GM21360 (cell line): Measurements from ENCODE around the gene CHD3.
"Not testable (repeated sequence)": the region's sequence is repeated elsewhere in the genome, so short reads cannot be mapped to it uniquely, and the experiment has no call there.

Source experiments
- ATAC-seq: cut with Tn5 transposase; IDR thresholded peaks from one replicate; pipeline ENCODE4 v1.9.1; 2021; ENCODE audit warnings: mild to moderate bottlenecking, moderate library complexity; ENCODE audit not compliant: unreplicated experiment

The CHD3 gene

DNA sequence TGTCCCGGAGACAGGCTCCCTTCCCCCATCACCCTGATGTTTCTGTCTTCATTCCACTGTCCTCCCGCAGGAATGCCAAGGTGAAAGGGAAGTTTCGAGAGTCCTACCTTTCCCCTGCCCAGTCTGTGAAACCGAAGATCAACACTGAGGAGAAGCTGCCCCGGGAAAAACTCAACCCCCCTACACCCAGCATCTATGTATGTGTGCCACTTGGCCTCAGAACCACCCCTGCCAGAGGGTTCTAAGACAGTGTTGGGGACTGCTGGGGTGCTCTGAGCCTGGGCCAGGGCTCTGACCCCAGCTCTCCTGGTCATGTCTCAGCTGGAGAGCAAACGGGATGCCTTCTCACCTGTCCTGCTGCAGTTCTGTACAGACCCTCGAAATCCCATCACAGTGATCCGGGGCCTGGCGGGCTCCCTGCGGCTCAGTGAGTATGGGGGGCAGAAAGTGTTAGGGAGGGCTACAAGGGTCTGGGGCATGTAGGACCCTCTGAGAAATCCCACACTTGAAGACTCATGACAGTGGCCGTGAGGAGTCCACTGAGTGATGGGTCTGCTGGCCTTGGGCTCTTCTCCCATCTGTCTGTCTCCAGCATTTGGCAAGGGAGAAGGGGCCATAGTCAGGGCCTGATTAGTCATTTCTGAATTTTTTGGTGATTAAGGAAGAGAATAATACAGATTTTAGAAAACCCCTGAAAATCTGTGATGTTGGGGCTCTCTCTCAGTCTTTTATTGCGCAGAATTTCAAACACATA, 38.7 kb upstream of the CHD3 start:
- ATAC-seq, result no peak

DNA sequence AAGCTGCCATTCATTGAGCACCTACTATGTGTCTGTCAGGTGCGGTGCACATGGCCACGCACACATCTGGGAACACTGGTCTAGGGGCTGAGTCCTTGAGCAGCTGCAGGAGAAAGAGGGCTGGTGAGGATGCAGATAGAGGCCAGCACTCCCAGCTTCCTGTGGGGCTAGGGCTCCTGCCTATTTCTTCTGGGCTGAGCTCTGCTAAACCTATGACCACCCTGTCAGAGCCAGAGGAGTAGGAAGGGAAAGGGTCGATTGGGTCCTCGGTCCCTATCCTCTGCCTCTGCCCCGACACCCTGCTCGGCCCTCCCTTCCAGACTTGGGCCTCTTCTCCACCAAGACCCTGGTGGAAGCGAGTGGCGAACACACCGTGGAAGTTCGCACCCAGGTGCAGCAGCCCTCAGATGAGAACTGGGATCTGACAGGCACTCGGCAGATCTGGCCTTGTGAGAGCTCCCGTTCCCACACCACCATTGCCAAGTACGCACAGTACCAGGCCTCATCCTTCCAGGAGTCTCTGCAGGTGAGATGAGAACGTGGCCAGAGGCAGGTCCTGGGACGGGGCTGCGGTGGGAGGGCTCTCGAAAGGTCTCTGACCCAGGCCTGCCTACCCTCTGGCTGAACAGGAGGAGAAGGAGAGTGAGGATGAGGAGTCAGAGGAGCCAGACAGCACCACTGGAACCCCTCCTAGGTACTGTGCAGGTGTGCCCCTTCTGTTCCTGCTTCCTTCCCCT, 37.7 kb upstream of the CHD3 start:
- ATAC-seq, result no peak

DNA sequence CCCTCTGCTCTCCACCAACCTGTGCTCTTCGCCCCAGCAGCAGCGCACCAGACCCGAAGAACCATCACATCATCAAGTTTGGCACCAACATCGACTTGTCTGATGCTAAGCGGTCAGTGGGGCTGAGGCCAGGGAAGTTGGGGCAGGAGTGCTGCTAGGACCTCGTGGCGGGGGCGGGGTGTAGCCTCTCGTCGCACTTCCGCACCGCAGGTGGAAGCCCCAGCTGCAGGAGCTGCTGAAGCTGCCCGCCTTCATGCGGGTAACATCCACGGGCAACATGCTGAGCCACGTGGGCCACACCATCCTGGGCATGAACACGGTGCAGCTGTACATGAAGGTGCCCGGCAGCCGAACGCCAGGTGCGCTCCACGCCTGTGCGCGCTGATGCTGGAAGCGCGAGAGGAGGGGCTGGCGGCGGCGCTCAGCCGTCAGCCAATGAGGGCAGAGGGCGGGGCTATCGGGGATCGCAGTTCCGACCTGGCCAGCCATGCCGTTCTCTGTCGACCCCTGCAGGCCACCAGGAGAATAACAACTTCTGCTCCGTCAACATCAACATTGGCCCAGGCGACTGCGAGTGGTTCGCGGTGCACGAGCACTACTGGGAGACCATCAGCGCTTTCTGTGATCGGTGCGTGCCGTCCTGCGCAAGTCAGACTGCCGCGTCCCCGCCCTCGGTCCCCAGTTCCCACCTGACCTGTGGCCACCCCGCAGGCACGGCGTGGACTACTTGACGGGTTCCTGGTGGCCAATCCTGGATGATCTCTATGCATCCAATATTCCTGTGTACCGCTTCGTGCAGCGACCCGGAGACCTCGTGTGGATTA, 36.9 kb upstream of the CHD3 start:
- ATAC-seq, result peak; percentile 54

DNA sequence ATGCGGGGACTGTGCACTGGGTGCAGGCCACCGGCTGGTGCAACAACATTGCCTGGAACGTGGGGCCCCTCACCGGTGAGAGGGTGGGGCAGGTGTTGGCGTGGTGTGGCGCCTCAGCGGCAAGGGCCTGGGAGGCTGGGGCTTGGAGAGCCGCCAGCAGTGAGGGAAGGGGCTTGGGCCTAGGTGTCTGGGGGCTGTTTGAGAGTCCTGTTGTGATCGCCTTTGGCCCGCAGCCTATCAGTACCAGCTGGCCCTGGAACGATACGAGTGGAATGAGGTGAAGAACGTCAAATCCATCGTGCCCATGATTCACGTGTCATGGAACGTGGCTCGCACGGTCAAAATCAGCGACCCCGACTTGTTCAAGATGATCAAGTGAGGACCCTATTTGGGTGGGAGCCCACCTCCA, 36.3 kb upstream of the CHD3 start:
- ATAC-seq, result no peak

DNA sequence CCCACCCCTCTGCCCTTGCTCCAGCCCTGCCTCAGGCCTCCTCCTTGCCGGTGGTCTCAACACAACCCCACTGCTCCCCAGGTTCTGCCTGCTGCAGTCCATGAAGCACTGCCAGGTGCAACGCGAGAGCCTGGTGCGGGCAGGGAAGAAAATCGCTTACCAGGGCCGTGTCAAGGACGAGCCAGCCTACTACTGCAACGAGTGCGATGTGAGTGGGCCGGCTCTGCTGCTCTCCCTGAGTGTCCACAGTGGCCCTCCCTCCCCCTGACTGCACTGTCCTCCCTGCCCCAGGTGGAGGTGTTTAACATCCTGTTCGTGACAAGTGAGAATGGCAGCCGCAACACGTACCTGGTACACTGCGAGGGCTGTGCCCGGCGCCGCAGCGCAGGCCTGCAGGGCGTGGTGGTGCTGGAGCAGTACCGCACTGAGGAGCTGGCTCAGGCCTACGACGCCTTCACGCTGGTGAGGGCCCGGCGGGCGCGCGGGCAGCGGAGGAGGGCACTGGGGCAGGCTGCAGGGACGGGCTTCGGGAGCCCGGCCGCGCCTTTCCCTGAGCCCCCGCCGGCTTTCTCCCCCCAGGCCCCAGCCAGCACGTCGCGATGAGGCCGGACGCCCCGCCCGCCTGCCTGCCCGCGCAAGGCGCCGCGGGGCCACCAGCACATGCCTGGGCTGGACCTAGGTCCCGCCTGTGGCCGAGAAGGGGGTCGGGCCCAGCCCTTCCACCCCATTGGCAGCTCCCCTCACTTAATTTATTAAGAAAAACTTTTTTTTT, 35.5 kb upstream of the CHD3 start:
- ATAC-seq, result no peak

DNA sequence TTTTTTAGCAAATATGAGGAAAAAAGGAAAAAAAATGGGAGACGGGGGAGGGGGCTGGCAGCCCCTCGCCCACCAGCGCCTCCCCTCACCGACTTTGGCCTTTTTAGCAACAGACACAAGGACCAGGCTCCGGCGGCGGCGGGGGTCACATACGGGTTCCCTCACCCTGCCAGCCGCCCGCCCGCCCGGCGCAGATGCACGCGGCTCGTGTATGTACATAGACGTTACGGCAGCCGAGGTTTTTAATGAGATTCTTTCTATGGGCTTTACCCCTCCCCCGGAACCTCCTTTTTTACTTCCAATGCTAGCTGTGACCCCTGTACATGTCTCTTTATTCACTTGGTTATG, 34.9 kb upstream of the CHD3 start:
- ATAC-seq, result no peak

DNA sequence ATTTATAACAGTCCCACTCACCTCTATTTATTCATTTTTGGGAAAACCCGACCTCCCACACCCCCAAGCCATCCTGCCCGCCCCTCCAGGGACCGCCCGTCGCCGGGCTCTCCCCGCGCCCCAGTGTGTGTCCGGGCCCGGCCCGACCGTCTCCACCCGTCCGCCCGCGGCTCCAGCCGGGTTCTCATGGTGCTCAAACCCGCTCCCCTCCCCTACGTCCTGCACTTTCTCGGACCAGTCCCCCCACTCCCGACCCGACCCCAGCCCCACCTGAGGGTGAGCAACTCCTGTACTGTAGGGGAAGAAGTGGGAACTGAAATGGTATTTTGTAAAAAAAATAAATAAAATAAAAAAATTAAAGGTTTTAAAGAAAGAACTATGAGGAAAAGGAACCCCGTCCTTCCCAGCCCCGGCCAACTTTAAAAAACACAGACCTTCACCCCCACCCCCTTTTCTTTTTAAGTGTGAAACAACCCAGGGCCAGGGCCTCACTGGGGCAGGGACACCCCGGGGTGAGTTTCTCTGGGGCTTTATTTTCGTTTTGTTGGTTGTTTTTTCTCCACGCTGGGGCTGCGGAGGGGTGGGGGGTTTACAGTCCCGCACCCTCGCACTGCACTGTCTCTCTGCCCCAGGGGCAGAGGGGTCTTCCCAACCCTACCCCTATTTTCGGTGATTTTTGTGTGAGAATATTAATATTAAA, 34.4 kb upstream of the CHD3 start:
- ATAC-seq, result no peak

DNA sequence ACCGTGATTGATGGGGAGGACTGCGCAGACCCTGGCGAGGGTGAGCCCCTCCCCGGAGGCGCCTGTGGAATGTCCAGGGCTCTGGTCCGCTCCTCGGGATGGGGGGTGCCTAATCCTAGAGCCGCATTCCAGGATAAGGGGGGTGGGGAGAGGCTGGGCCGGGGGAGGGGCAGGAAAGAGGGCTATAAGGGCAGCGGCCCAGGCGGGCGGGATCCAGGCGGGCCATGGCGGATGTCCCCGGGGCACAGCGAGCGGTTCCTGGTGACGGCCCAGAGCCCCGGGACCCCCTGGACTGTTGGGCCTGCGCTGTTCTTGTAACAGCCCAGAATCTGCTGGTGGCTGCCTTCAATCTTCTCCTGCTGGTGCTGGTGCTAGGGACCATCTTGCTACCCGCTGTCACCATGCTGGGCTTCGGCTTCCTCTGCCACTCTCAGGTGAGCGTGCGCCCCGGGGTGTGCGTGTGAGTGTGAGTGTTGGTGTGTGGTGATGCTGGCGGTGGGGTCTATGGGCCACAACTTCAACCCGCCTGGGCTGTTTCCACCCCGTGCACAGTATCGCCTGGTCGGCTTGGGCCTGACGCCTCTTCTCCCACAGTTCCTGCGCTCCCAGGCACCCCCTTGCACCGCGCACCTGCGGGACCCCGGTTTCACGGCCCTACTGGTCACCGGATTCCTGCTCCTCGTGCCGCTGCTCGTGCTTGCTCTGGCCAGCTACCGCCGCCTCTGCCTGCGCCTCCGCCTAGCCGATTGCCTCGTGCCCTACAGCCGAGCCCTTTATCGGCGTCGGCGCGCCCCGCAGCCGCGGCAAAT, 33.5 kb upstream of the CHD3 start, which contains the start of gene TMEM88:
TSS of gene TMEM88 (plus strand) at position 216 of the 809 bp plus-strand sequence. CDS start at position 225, 9 bp downstream.
- no peak for ATAC-seq

DNA sequence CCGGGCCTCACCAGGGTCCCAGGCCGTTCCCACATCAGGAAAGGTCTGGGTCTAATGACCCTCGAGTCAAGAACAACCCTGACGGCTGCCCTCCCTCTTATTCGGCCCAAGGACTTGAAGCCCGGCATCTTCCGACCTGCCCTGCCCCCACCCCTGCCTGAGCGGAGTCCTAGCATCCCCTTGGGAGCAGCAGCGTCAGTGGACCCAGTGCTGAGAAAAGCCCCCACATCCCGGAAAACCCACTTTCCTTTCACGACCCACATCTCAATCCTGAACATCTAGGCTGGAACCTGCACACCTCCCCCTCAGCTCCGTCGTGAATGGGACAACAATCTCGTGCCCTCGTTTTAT, 33.0 kb upstream of the CHD3 start:
- ATAC-seq, result no peak

DNA sequence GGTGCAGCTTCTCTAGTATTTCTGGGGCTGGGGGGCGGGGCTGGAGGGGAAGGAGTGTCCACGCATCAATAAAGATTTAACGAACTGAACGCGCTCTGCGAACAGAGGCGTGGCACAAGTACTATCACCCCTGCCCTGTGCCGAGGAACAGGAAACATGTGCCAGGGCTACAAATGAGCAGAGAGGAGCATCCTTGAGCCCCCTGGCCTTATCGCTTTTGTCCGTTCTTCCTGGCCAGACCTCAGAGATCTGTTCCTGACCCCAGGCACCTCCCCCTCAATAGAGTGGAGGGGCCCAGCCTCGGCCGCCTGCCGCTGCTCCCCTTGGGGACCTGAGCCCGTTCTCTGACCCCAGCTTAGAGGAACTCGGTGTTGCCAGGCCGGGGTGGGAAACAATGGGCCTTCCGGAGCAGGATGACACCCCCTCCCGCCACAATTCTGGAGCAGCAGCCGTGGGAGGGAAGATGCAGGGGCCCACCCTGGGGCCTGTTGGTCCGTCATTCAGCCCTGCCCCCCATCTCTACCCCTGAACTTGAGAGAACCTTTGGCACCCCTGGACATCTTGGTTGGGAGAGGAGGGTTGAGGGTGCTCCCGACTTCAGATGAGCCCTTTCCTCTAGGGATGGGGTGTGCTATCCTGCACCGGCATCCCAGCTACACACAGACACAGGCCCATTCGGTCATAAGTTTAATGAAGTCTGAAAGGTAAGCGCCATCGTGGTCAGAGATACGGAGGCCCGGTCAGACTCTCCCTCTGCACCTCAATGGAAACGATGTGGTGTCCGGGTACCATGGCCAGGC, 32.4 kb upstream of the CHD3 start:
- no peak for ATAC-seq

DNA sequence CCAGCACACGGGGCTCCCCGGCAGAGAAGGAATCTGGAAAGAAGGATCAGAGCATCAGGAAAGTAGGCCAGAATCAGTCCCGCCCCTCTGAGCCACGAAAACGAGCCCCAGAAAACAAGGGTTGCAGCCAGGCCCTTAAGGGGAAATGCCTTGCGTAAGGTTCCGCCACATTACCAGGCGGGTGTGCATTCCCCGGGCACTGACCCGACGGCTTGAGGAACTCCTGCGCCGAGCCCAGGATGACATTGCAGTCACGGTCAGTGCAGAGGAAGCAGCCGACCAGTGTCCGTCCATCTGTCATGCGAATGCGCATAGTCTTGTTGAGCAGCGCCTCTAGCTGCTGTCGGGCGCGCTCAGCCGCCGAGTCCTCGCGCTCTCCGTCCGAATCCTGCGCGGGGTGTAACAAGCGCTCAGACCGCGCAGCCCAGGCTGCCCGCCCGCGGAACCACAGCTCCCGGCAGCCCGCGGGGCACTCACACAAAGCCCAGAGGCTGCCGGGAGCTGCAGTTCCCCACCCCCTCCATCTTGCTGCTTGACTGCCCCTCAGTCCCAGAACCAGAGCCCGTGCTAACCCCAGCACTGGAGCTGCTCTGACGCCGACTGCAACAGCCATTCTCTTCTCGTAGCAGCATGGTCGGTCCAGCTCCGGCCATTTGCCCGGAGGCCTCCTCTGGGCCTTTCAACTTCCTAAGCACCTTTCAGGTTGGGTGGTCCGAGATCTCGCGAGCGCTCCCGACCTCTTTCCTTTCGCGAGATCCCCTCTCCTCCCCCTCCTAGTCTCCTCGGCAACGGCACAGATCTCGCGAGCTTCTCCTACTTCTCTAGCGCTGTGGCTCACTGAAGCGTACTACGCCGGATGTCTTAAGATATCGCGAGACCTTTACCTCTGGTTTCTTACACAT, 31.5 kb upstream of the CHD3 start, which contains the start of gene NAA38:
TSS of gene NAA38 (minus strand) at position 749 of the 902 bp plus-strand sequence. CDS start at position 653, 96 bp downstream.
- peak; percentile 64 for ATAC-seq

DNA sequence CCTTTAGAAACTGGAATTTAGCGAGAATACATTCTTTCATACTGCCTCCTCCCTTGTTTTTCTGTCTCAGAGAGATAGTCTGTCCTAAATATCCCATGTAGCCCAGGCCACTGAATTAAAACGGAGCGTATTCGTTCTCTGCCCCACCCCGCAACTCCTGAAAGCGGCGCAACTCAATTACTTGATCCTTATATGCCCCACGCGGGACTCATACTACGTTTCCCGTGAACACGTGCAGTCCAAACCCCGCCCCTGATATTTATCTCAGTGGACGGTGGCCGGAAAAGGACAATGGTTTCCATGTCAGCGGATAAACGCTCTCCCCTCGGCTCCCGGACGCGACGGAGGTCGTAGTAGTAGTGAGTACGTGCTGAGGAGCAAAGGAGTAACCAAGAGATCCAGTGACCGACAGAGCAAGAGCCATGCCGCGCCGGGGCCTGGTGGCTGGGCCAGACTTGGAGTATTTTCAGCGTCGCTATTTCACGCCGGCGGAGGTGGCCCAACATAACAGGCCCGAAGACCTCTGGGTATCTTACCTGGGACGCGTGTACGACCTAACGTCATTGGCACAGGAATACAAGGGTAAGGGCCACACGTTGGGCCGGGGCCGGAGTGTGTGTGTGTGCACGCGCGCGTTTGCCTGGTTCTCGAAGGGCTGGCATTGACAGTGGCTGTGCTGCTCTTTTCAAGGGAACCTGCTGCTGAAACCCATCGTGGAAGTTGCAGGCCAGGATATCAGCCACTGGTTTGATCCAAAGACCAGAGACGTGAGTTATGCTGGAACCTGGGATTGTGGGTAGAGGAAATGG, 30.7 kb upstream of the CHD3 start, which contains the start of gene CYB5D1:
TSS of gene CYB5D1 (plus strand) at position 291 of the 809 bp plus-strand sequence. CDS start at position 423, 132 bp downstream.
- peak; percentile 29 for ATAC-seq

DNA sequence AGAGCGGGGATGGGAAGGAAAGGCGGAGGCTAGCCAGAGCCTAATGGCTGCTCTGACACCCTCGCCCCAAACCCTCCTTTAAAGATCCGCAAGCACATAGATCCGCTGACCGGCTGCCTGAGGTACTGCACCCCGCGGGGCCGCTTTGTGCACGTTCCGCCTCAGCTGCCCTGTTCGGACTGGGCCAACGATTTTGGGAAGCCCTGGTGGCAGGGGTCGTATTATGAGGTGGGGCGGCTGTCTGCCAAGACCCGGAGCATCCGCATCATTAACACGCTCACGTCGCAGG, 30.1 kb upstream of the CHD3 start:
- no peak for ATAC-seq

DNA sequence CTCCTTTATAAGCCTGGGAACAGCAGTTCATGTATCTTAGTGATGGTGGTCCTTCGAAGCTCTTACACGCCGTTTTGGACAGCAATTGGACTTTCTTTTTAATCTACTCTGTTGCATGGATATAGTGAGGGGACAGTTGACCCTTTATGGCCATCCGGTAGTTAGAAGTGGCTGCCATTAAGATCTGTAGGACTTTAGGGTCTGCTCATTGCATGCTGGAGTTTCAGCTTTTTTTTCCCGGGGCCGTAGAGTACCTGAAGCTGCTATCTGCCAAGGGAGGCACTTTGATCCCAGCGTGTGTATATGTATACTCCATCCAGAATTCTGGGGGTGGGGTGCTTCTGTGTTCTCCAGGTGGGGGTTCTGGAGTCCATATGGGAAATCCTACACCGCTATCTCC, 29.6 kb upstream of the CHD3 start:
- no peak for ATAC-seq

DNA sequence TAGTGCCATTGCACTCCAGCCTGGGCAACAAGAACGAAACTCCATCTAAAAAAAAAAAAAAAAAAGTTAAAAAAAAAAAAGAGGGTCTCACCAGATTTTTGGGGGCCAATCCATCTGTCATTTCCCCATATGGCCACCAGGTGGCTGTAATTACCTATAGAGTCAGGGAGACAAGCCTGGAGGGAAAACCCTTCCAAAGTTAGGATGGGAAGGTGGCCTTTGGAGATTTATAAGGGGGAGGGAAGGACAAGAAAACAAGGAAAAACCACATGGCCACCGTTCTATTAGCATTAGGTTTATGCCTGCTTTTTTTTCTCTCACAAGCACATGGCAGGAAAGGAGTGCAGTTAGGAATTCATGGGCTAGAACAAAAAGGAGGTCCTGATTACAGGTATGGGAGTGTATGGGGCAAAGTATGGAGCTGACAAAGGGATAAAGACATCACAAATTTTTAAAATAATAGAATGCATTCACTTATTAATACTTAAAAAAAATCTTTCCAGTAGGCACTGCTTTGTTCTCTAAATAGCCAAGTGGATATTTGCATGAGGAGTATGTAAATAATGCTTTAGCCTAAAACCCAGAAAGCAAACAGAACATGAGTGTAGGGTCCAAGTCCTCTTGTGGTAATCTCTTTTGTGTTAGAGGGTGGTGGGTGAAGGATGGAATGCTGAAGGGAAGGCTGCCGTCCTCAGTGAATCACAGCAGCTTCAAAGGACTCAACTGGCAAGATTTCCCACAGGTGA, 25.7 kb upstream of the CHD3 start:
- no peak for ATAC-seq

DNA sequence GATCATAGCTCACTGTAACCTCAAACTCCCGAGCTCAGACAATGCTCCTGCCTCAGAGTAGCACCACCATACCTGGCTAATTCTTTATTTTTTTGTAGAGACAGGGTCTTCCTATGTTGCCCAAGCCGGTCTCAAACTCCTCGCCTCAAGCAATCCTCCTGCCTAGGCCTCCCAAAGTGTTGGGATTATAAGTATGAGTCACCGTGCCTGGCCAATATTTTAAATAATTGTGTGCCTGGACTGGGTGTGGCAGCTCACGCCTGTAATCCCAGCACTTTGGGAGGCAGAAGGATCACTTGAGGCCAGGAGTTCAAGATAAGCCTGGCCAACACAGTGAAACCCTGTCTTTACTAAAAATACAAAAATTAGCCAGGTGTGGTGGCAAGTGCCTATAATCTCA, 24.2 kb upstream of the CHD3 start:
- not testable (repeated sequence) for ATAC-seq
